Epidermal melanocyte (primary cell): ENCODE data around the gene UBE2E2.
"Not testable (repeated sequence)": the region's sequence is repeated elsewhere in the genome, so short reads cannot be mapped to it uniquely, and the experiment has no call there.

Source experiments
- DNase-seq: peaks from one replicate; pipeline ENCODE4 v3.0.0; 2011; ENCODE audit warnings: low spot score; ENCODE audit not compliant: insufficient read length

Gene UBE2E2

DNA sequence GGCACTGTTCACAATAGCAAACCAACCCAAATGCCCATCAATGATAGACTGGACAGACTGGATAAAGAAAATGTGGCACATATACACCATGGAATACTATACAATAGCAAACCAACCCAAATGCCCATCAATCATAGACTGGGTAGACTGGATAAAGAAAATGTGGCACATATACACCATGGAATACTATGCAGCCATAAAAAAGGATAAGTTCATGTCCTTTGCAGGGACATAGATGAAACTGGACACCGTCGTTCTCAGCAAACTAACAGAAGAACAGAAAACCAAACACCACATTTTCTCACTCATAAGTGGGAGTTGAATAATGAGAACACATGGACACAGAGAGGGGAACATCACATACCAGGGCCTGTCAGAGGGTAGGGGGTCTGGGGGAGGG is 415.3 kb downstream of the UBE2E2 start:
- DNase-seq, result not testable (repeated sequence)

DNA sequence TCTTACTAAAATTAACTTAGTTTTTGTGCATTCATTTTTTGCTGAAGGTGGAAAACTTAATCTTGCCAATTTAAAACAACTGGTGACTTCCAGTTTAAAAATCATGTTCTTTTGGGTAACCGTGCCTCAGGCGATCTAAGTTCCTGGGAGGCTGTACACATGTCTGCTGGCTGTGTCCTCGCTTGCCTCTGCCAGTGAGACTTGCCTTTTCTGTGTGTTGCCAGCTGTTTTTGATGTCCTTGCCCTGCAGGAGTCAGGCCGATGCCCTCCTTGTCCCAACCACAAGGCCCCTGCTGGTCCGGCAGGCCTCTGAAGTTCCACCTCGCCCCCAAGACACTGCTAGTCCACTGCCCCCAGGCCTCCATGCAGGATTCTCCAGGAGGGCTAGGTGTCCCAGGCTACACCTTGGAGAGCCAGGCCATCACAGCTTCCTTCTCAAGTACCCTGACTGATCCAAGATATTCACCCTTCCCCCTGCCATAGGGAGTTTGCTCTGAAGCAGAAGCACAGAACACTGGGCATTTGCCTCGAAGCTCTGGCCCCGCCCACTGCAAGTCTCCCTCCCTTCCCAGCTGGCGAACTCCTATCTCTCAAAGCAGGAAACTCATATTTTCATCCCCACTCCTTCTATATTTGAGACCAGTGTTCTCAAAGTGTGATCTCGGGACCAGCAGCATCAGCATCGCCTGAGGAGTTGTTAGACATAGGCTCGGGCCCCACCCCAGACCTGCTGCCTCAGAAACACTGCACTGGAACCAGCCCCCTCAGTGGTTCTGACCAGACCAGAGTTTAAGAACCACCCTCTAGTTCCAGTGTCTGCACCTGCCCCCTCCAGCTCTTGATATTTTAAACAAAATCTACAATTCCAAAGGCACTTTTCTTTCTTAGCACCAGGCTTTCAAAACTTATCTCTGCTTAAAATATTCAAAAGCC is 416.8 kb downstream of the UBE2E2 start:
- DNase-seq, result no peak

DNA sequence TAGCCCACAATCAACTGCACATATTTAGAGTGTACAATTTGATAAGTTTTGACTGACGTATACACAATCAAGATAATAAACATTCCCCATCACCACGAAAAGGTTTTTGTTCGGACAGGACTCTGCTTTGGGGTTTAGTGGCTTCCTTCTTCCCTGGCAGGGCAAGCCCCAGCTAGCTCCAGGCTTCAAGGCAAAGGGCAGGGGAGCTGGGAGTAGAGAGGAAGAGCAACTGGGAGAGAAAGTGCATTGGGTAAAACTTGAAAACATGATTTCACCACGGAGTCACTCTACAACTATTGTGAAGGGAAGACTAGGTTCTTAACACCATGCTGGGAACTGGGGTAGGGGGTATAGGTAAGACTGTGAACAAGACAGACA is 417.5 kb downstream of the UBE2E2 start:
- DNase-seq, result no peak

DNA sequence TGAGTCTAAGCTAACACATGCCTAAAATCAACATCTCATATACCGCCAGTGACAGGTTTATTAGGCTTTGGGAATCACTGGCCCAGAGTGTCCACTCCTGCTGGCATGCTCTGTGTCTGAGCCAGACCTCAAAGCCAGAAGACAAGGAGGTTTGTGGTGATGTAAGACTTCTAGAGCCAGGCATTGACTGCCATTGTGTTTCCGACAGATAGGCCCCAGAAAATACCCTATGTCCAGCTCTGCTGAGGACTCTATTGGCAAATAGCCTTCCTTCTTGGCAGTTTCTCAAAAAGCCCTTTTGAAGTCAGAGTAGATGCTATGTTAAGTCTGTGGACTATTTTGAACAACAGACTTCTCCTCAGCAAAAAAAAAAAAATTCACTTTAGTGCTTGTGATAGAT is 420.7 kb downstream of the UBE2E2 start:
- no peak for DNase-seq

DNA sequence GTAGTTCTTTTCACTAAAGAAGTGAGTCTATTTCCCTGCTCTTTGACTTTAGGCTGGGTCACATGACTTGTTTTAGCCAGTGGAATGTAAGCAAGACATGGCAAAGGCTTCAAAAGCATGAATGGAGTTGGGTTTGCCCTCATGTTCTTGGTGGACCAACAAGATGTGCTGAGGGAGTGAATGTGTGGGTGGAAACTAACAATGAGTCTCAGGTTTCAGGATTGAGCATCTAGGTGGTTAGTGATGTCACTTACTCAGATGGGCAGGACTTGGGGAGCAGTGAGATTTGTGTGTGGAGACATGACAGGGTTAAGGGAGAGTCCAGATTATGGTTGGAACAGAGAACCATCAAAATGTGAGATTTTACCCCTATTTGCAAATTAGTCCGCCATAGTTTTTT is 421.2 kb downstream of the UBE2E2 start:
- no peak for DNase-seq

DNA sequence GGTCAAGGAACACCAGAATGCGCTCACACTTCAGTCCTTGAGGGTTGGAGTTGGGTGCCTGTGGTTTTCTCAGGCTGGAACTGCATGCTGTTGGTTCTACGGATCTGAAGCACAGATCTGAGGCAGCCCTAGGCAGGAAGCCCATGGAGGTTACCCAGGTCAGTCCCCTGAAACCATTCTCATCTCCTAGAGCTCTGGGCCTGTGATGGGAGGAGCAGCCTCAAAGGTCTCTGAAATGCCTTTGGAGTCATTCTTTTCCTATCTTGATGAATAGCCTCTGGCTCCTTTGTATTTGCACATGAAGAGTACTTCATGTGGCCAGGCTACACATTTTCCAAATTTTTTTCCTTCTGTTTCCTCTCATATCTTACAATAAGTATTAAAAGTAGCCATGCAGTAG is 423.3 kb downstream of the UBE2E2 start:
- no peak for DNase-seq

DNA sequence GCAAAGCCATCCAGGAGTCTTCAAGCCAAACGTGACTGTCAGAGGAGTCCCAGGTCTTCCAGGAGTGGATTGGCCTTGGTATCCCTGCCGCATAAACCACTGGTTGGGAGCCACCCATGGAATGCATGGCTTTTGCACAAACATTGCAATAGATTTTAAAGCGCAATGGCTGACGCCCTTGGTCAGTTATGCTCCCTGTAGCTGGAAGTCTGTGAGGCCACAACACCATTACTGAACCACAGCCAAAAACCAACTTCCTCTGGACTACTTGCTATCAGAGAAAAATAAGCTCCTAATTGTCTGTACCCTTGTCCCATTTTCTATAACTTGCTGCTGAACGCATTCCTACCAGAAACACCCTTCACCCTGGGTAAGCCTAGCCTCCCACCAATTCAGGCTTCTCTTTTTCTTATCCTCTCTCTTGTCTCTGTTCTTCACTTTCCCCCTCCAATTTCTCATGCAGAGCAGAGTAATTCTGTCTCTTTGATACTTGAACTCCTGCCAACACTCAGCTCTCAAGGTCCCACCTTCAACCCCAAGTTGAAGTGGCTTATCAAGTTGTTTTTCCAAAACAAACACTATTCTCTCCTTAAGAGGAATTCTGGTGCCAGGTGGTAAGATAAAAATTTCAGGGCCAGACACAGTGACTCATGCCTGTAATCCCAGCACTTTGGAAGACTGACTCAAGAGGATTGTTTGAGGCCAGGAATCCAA is 426.2 kb downstream of the UBE2E2 start:
- no peak for DNase-seq

DNA sequence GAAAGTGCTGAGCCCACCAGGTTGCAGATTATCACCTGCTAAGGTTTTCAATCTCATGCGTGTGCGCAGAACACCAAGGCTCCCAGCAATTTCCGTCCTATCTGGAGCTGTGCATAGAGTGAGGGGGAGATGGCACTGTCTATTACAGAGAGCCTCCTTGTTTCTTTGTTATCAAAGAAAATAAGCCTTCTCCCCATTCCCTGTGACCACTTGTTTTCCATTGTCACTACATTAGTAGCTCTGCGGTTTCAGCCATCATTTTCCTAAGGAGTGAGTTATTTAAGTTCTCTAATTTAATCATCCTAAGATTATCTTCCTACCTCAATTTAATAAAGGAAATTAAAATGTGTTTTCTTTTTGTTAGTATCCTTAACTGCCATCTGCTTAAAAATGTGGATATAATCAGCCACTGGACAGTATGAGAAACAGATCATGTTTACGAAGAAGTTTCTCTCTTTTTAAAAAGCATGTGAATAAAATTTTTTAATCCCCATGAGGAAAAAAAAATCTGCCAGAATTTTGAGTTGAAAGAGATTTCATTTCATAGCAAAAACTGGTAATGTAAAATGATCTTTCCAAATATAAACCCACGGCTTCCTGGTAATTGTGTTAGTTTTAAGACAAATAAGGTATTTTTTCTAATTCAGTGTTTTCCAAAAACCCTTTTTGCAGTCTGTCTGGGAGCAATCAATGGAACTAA is 430.3 kb downstream of the UBE2E2 start:
- no peak for DNase-seq

DNA sequence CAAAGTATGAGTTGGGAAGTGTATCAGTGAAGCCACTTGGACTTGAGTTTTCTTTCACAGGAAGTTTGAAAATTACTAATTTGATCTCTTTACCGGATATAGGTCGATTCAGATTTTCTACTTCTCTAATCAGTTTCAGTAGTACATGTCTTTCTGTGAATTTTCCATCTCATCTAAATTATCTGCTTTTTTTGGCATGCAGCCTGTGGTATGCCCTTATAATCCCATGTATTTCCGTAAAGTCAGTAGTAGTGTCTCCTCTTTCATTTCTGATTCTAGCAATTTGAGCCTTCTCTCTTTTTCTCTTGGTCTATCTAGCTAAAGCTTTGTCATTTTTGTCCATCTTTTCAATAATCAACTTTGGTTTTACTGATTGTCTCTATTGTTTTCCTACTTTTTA is 434.2 kb downstream of the UBE2E2 start:
- no peak for DNase-seq

DNA sequence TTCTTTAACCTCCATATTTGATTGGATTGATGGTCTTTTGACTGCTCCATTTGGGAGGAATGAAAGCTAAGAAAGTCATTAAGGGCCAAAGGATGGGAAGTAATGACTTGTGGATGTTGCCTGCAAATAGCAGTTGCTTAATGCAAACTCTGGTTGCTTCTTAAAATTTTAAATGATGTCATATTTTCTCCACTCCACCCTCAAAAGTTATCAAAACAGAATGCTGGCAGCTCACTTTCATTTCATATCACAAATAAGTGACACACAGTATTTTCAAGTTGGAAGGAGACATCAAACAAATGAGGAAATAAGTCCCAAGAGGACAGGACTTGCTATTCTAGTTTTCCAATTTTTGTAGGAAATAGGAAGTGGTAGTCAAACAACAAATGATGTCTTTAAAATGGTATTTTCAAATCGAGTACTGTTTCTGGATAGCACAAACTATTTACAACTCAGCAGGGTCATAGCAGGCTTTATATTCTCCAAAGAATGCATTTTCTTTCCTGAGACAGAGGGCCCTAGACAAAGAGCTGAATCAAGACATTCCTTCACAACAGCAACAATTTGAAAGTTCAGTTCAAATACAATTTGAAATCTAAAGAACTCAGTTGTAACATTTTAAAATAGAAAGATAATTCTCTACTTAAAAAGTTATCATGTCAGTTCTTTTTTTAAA is 437.5 kb downstream of the UBE2E2 start:
- DNase-seq, result no peak
